COR-L47 (cell line): Measurements from ENCODE around the gene KRT77.

Experiments
- DNase-seq: peaks from one replicate; lab custom pipeline; 2025; lab: John Stamatoyannopoulos, UW

The KRT77 gene

GRCh38 chr12:52691076-52691840, 12.1 kb downstream of the KRT77 start:
- peak; percentile 43 for DNase-seq

GRCh38 chr12:52690351-52691075, 12.8 kb downstream of the KRT77 start:
- no peak for DNase-seq

- DNase-seq = no peak
Observed at GRCh38 chr12:52689936-52690335, 13.4 kb downstream of the KRT77 start.

DNA sequence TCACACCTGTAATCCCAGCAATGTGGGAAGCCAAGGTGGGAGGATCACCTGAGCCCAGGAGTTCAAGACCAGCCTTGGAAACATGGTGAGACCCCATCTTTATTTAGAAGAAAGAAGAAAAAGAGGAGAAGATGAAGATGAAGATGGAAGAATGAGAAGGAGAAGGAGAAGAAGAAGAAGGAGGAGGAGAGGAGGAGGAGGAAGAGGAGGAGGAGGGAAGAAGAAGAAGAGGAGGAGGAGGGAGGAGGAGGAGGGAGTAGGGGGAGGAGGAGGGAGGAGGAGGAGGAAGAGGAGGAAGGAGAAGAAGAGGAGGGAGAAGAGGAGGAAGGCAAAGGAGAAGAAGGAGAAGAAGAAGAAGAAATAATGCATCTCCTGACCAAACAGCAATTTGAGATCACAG, 14.1 kb downstream of the KRT77 start:
- DNase-seq = no peak

DNA sequence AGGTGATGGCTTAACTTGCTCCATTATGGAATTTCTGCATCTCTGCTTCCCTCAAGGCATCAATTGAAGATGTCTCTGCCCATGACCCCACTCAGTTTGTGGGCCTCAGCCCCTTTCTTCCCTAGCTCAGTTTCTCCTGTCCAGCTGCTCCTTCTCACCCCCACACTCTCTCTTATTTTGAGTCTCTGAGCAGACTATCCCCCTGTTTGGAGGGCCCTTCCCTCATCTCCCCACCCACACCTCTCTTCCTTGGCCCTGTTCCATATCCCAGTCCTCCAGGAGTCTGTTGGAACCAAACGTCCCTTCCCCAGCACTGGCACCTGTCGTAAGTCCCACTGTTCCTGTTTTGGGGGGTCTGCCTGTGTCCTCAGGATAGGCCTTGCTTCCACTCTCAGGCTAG, 14.8 kb downstream of the KRT77 start:
- DNase-seq = no peak

- no peak for DNase-seq
Observed at GRCh38 chr12:52687497-52688385, 15.6 kb downstream of the KRT77 start.

GRCh38 chr12:52686756-52687487, 16.4 kb downstream of the KRT77 start:
- DNase-seq = no peak

DNA sequence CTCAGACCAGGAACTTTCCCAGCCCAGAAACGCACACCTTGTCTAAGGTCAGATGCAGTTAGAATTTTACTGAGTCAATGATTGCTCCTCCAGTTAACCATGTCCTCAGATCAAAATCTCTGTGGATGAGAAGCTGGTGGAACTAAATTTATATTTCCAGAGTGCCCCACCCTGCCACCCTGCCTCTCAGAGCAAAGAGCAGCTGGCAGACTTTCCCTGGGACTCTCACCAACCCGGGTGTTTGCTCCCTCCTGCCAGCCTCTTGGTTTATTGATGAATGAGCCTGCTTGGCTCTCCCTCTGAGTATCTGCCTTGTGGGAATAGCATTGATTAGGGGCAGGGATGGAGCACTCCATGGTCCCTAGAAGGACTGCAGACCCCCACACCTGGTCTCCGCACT, 17.3 kb downstream of the KRT77 start:
- no peak for DNase-seq

- DNase-seq = no peak
Observed at GRCh38 chr12:52685406-52685890, 17.9 kb downstream of the KRT77 start.

- DNase-seq = no peak
Observed at GRCh38 chr12:52684431-52684830, 18.9 kb downstream of the KRT77 start.

DNA sequence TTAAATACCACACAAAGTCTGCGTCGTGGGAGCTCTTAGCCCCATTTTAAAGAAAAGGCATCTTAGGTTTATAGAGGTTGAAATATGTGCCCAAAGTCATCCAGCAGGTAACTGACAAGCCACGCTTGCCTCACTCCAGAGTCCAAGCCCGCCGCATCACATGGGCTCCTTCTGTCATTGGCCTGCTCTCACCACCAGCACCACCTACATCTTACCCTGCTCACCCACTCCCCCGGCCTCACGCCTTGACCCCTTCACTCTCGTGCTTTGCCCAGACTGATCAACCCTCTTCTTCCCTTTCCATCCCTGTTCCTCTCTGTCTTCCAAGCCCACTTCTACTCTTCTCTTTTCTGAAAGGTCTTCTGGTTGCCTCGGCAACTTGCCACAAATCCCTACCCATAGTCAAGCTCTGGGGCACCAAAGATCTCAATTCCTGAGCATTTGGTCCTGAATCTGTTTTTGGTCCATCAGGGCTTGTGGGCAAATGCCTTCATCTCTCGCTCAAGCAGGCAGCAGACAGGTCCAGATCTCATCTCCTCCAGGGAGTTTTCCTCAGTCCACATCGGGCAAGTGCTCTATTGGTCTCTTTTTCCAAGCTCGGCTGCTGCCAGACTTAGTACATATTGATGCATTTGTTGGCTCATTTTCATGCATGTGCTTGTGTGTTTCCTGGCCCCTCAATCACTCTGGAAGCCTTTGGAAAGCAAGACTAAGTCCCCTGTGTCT, 19.6 kb downstream of the KRT77 start:
- DNase-seq = no peak

- no peak for DNase-seq
Observed at GRCh38 chr12:52682938-52683574, 20.3 kb downstream of the KRT77 start.

- DNase-seq = no peak
Observed at GRCh38 chr12:52682381-52682660, 21.0 kb downstream of the KRT77 start.

- no peak for DNase-seq
Observed at GRCh38 chr12:52681526-52682380, 21.6 kb downstream of the KRT77 start.

GRCh38 chr12:52680363-52680762, 23.0 kb downstream of the KRT77 start, which contains the start of gene KRT1:
KRT1 (minus strand) TSS chr12:52680407; CDS start chr12:52680348, 59 bp downstream.
- no peak for DNase-seq

DNA sequence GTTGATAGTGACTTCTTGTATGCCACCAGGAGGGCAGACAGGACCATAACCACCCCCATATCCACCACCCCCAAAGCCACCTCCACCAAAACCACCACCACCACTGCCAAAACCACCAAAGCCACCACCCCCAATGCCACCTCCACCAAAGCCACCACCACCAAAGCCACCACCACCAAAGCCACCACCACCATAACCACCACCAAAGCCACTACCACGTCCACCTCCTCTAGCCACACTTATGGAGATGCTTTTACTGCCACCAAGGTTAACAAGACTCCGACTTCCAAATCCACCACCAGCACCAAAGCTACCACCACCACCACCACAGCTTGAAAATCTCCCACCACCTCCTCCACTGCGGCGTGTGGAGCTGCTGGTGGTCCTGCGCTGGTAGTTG, 23.4 kb downstream of the KRT77 start:
- no peak for DNase-seq

DNA sequence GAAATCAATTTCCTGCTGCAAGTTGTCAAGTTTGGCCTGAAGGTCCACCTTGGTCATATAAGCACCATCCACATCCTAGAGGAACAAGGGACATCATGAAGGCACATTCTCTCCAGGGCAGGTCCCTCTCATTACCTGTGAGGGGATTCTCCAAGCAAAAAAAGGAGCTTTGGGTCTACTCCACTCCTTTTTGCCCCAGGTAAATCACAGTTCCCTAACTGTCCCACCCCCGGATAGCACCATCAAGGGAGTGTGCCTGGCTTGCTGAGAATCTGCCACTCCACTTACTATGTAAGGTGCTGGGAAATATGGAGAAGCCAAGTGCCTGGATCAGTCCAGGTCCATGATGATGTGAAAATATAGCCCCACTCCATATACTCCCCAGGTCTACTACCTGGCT, 25.7 kb downstream of the KRT77 start:
- no peak for DNase-seq

GRCh38 chr12:52677126-52677525, 26.2 kb downstream of the KRT77 start:
- no peak for DNase-seq

DNA sequence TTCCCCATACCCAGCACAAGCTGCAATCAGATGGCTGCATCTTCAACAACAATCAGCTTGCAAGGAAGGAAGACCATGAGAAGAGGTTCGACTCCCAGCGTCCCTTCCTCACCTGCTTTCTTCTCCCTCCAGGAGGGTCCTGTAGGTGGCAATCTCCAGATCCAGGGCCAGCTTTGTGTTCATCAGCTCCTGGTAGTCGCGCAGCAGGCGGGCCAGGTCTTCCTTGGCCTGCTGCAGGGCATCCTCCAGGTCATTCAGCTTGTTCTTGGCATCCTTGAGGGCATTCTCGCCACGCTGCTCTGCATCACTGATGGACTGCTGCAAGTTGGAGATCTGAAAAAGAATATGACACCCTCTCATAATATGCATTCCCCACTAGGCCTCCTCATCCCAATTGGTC, 27.2 kb downstream of the KRT77 start:
- no peak for DNase-seq

GRCh38 chr12:52675301-52675701, 28.0 kb downstream of the KRT77 start:
- DNase-seq = no peak
